ENCODE results near the gene LIMS2.

The LIMS2 gene

GRCh38 chr2:127644066-127645025 lies 31.0 kb downstream of the LIMS2 start:
- FAIRE-seq, result no peak

GRCh38 chr2:127643439-127644065 lies 31.8 kb downstream of the LIMS2 start:
- no peak for FAIRE-seq

- FAIRE-seq, result no peak
Observed at GRCh38 chr2:127642706-127643438, 32.5 kb downstream of the LIMS2 start.

GRCh38 chr2:127641846-127642507 lies 33.4 kb downstream of the LIMS2 start:
- FAIRE-seq, result no peak

- no peak for FAIRE-seq
Observed at GRCh38 chr2:127641133-127641532, 34.2 kb downstream of the LIMS2 start.

- no peak for FAIRE-seq
Observed at GRCh38 chr2:127640082-127641072, 35.0 kb downstream of the LIMS2 start.

GRCh38 chr2:127639111-127639474 lies 36.2 kb downstream of the LIMS2 start:
- FAIRE-seq, result no peak

GRCh38 chr2:127638361-127639110 lies 36.8 kb downstream of the LIMS2 start:
- no peak for FAIRE-seq

GRCh38 chr2:127637725-127638252 lies 37.5 kb downstream of the LIMS2 start:
- FAIRE-seq, result no peak

- FAIRE-seq, result no peak
Observed at GRCh38 chr2:127637236-127637630, 38.1 kb downstream of the LIMS2 start.

- FAIRE-seq, result no peak
Observed at GRCh38 chr2:127636248-127637235, 38.8 kb downstream of the LIMS2 start.

- no peak for FAIRE-seq
Observed at GRCh38 chr2:127635380-127636237, 39.7 kb downstream of the LIMS2 start.

- no peak for FAIRE-seq
Observed at GRCh38 chr2:127634626-127635379, 40.5 kb downstream of the LIMS2 start.

GRCh38 chr2:127634066-127634617 lies 41.2 kb downstream of the LIMS2 start:
- FAIRE-seq, result no peak

GRCh38 chr2:127633556-127634065 lies 41.7 kb downstream of the LIMS2 start:
- FAIRE-seq, result no peak

GRCh38 chr2:127632592-127633489 lies 42.5 kb downstream of the LIMS2 start:
- FAIRE-seq, result no peak
